DOHH2 (cell line): ENCODE measurements around the gene CATSPERD.

Experiments used
- EZH2phosphoT487 ChIP-seq: fragments of 200-600 bp; sonication (generic); IDR thresholded peaks from 2 replicates; pipeline ENCODE4 v1.6.1; 2017; ENCODE audit warnings: borderline replicate concordance, mild to moderate bottlenecking, antibody characterized with exemption, low read length, moderate library complexity, mixed read lengths
- TF ChIP-seq, protein P1 (sequence below): fragments of 200-600 bp; sonication (generic); IDR thresholded peaks from one replicate; pipeline ENCODE4 v1.5.1; 2014; ENCODE audit warnings: antibody characterized with exemption, mild to moderate bottlenecking, low read depth, low read length; ENCODE audit not compliant: poor library complexity, severe bottlenecking

GRCh38 chr19:5788422-5788821, 68.0 kb downstream of the CATSPERD start:
- TF ChIP-seq, protein P1, sequence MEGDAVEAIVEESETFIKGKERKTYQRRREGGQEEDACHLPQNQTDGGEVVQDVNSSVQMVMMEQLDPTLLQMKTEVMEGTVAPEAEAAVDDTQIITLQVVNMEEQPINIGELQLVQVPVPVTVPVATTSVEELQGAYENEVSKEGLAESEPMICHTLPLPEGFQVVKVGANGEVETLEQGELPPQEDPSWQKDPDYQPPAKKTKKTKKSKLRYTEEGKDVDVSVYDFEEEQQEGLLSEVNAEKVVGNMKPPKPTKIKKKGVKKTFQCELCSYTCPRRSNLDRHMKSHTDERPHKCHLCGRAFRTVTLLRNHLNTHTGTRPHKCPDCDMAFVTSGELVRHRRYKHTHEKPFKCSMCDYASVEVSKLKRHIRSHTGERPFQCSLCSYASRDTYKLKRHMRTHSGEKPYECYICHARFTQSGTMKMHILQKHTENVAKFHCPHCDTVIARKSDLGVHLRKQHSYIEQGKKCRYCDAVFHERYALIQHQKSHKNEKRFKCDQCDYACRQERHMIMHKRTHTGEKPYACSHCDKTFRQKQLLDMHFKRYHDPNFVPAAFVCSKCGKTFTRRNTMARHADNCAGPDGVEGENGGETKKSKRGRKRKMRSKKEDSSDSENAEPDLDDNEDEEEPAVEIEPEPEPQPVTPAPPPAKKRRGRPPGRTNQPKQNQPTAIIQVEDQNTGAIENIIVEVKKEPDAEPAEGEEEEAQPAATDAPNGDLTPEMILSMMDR = no peak
- no peak for TF ChIP-seq EZH2phosphoT487
